ENCODE measurements around the gene ENOX1. TPM values are rescaled to one million over a fixed set of nuclear protein-coding genes. Genes with fewer than 3 reads are reported as not detected.

ENOX1 gene
- total and polyA plus RNA-seq, 2 of the 8 experiments (the other 6 are each of a cell fraction or from before 2014, with no cell fraction given) = 0.23 to 0.37 TPM

DNA sequence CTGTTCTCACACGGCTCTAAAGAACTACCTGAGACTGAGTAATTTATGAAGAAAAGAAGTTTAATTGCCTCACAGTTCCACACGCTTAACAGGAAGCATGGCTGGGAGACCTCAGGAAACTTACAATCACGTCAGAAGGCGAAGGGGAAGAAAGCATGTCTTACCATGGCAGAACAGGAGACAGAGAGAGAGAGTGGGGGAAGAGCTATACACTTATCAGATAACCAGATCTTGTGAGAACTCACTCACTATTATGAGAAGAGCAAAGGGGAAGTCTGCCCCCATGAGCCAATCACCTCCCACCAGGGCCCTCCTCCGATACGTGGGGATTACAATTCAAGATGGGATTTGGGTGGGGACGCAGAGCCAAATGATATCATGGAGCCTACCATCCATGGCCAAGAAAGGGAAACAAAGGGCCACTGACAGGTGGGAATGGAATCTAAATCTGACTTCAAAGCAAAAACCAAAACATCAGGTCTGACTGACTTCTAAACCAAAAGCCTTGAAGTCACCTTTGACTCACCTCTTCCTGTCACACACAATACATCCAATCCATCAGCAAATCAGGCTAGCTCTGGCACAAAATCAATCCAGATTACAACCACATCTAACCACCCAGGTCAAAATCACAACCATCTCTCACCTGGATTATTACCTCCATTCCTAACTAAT lies 189.7 kb downstream of the ENOX1 start:
- H3K36me3 ChIP-seq (ENCODE audit: control insufficient read depth in 2 of 4, insufficient read depth in 4 of 4, low read length in 3 of 4) = no peaks in the 10 kb centered on the region
- H3K56ac ChIP-seq (replicated peaks; ENCODE audit: insufficient read length, low read depth, low read length) = no peak overlapping the region
- no peak overlapping the region for H2BK5ac ChIP-seq (ENCODE audit: low read depth, low read length)
- H4K91ac ChIP-seq (replicated peaks; ENCODE audit: insufficient read length, low read length) = no peak overlapping the region
- DNase-seq (ENCODE audit: low read depth in 1 of 2, low spot score in 2 of 2) (no peak), FAIRE-seq (no peak)
- H3K4me3 ChIP-seq (ENCODE audit: extremely low read depth in 1 of 4, insufficient read depth in 2 of 4, low read depth in 3 of 4, low read length in 4 of 4) = no peak overlapping the region
- no peak overlapping the region for H2BK20ac ChIP-seq (ENCODE audit: low read length)
- H4K20me1 ChIP-seq (replicated peaks in 1 of 2; ENCODE audit: control insufficient read depth in 1 of 2, insufficient read depth in 2 of 2, low read length in 2 of 2) = no peaks in the 10 kb centered on the region
- H4K8ac ChIP-seq (ENCODE audit: extremely low read depth, insufficient read depth, low read length) = no peak overlapping the region
- no peak overlapping the region for H3K18ac ChIP-seq (ENCODE audit: extremely low read depth, low read length)
- no peak overlapping the region for H3K14ac ChIP-seq (ENCODE audit: insufficient read length)
- no peak overlapping the region for H3K27ac ChIP-seq (ENCODE audit: low read depth, low read length)
- no peaks in the 10 kb centered on the region for H3K79me1 ChIP-seq (ENCODE audit: low read depth, low read length)
- H3K23me2 ChIP-seq (ENCODE audit: low read depth, low read length) = no peaks in the 10 kb centered on the region
- H3K9me3 ChIP-seq (ENCODE audit: insufficient read depth in 2 of 2, low read depth in 1 of 2, low read length in 1 of 2) = no peaks in the 10 kb centered on the region
- peaks cover 0 to 1% (median 0%) of the 10 kb centered on the region in 4 experiments; a peak in 1 of 7 replicates for H3K27me3 ChIP-seq (replicated peaks in 1 of 4; ENCODE audit: control insufficient read depth in 3 of 4, extremely low read depth in 1 of 4, insufficient read depth in 3 of 4, low read length in 3 of 4)
- CTCF ChIA-PET (ENCODE audit: partially characterized antibody) = no interaction called here
- H3K23ac ChIP-seq (ENCODE audit: insufficient read length) = no peak overlapping the region
- POLR2A ChIA-PET (ENCODE audit: partially characterized antibody) = no interaction called here
- no peak overlapping the region for H2AK5ac ChIP-seq (ENCODE audit: low read depth, low read length)
- H2BK120ac ChIP-seq (replicated peaks; ENCODE audit: low read depth, low read length) = no peak overlapping the region
- no peak overlapping the region for H3K4me2 ChIP-seq (ENCODE audit: insufficient read depth in 1 of 2, low read depth in 2 of 2, low read length in 2 of 2)
- H3K4ac ChIP-seq (replicated peaks; ENCODE audit: insufficient read length, low read depth, low read length) = no peak overlapping the region
- no peak overlapping the region for H2BK15ac ChIP-seq (ENCODE audit: low read length)
- H3K9ac ChIP-seq (replicated peaks in 1 of 4; ENCODE audit: extremely low read depth in 1 of 4, low read depth in 3 of 4, low read length in 3 of 4) = no peak overlapping the region
- 87% methylated on average over 7 of the region's 7 CpGs; no CpG with 5 or more reads in 1 of the 2 experiments for WGBS, 2 experiments (ENCODE audit: extremely low coverage in 1 of 2, insufficient coverage in 1 of 2, insufficient read length in 1 of 2, insufficient replicate concordance in 2 of 2, low coverage in 1 of 2, low lambda C conversion rate in 2 of 2, missing lambda C conversion rate in 1 of 2)
- no peak overlapping the region for H2BK12ac ChIP-seq (ENCODE audit: low read depth, low read length)
- H2AFZ ChIP-seq (ENCODE audit: low read length) = no peak overlapping the region
- H4K5ac ChIP-seq (ENCODE audit: insufficient read length, low read depth, low read length) = no peak overlapping the region
- 0 out of 7 replicates have a peak, but pooled peaks cover 0 to 3% (median 0%) of the 10 kb centered on the region in 4 experiments for H3K4me1 ChIP-seq (replicated peaks in 1 of 4; ENCODE audit: control insufficient read depth in 3 of 4, insufficient read depth in 4 of 4, low read length in 3 of 4)
- H3K79me2 ChIP-seq (ENCODE audit: control insufficient read depth in 1 of 2, insufficient read depth in 2 of 2, low read length in 2 of 2) = no peaks in the 10 kb centered on the region
- TF ChIP-seq RXRA (IDR thresholded peaks at IDR 0.05; ENCODE audit: insufficient read depth, low read depth, low read length) (no peak), NANOG (IDR thresholded peaks at IDR 0.05; ENCODE audit: insufficient read depth, low read depth, low read length, poor library complexity, severe bottlenecking) (no peak), RFX5 (IDR thresholded peaks at IDR 0.05; ENCODE audit: borderline replicate concordance, low read depth, low read length) (no peak)
- TF ChIP-seq, protein P1, sequence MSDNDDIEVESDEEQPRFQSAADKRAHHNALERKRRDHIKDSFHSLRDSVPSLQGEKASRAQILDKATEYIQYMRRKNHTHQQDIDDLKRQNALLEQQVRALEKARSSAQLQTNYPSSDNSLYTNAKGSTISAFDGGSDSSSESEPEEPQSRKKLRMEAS (IDR thresholded peaks at IDR 0.05) = no peak

Data from H1 (cell line).